Stimulated activated CD4-positive, alpha-beta T cell treated with anti-CD3 and anti-CD28 coated beads, Interleukin-12 subunit alpha, Interleukin-12 subunit beta, amount 100 ng/mL, for 48 hours (primary cell): Measurements from ENCODE around the gene PRAC2.

Experiments
- DNase-seq, 3 donors: peaks; one replicate each; pipeline ENCODE4 v3.0.0-alpha.2; 2020; ENCODE audit warnings: low read depth in 2 of 3, low spot score in 1 of 3

The PRAC2 gene

DNA sequence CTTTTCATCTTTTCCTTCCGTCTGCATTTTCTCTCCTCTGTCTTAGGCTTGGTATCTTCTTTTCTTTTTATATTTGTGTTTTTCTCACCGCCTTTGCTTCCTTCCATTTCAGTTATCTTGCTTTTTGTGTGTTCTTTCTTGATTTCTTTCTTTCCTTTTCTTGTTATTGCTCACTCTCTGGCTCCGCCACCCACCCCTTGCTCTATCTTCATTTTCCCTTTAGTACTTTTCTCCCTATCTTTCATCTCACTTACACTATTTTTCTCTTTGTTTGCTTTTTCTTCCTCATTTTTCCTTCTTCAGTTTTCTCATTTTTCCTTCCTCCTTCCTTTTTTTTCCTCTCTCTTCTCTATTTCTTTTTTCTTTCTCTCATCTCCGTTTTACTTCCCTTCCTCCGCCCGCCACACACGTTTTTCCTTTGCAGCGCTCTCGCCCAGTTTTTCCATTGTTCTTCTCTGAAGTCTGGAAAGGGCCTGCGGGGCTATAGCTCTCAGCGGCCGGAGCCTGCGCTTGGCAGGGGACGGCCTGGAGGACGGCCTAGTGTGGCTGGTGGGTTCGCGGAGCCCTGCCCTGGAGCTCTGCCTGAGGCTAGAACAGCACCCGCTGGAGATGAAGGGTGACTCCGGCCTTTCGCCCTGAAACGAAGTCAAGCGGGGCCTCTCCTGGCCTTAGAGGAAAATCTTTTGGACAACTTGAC, 10.8 kb downstream of the PRAC2 start:
- no peak for DNase-seq

- no peak for DNase-seq
Measured at GRCh38 chr17:48734333-48735061, 11.5 kb downstream of the PRAC2 start.

DNA sequence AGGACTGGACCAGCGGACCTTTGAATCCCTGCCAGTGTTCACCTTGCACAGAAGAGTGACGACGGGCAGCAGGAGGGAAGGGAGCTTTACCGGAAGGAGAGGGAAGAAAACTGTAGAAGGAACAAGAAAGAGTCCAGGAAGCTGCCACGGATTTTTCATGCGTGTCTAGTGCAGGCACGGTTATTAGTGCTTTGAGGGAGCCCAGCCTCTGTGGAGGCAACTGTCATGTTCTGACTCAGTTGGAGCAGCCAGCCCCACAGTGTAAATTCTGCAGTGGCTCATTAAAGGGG, 12.0 kb downstream of the PRAC2 start:
- DNase-seq = no peak

- DNase-seq = no peak
Measured at GRCh38 chr17:48737330-48738043, 14.5 kb downstream of the PRAC2 start.

GRCh38 chr17:48738424-48738802, 15.4 kb downstream of the PRAC2 start:
- no peak for DNase-seq

DNA sequence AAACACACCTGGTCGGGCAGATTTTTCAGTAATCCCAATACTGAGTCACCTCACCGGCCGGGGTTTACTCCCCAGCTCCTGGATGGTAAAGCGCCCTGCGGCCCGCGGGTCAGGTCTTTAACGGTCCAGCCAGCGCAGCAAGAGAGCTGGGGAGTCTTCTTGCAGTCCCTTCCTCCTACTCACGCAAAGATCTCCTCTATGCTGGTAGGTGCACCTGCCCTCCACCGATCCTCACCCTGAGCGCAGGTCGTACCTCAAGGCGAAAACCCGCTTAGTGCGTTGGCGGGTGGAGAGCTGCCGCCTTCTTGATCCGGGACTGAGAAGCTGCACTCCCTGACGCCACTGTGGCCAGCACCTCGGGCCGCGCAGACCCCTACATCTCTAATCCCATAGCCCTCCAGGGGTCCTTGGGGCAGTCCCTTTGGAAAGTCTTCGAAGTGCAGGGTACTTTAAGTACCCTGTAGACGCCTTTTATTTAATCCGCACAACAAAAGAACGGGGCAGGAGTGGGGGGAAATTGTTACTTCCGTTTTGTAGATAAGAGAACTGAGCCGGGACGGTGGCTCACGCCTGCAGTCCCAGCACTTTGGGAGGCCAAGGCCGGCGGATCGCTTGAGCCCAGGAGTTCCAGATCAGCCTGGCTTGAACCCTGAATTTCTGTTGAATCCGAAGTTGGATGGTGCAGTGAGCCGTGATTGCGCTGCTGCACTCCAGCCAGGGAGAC, 16.0 kb downstream of the PRAC2 start:
- no peak for DNase-seq

GRCh38 chr17:48740537-48740936, 17.6 kb downstream of the PRAC2 start:
- DNase-seq = no peak

- no peak for DNase-seq
Measured at GRCh38 chr17:48745381-48746275, 22.6 kb downstream of the PRAC2 start.

DNA sequence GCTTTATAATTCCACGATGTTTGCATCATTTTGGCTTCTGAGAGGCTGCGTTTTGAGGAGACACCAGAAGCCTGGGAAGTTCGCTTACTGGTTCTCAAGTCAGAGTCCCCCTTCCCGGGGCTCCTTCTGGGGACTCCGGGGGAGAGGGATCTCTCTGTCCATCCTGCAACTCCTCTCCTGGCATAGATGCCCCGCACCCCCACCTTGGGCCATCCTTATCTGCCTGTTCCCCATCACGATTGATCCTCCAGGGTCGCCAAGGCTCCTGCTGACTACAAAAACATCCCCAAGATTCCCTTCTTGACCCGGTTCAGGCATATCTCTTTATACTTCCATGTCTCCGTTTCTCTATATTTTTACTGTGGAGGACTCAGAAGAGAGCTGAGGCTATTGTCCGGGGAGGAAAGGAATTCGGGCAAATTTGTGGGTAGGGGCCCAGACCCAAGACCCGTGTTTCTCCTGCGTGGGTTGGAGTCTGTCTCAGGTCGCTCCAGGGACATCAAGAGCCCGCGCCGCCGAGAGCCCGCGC, 24.0 kb downstream of the PRAC2 start:
- no peak for DNase-seq

DNA sequence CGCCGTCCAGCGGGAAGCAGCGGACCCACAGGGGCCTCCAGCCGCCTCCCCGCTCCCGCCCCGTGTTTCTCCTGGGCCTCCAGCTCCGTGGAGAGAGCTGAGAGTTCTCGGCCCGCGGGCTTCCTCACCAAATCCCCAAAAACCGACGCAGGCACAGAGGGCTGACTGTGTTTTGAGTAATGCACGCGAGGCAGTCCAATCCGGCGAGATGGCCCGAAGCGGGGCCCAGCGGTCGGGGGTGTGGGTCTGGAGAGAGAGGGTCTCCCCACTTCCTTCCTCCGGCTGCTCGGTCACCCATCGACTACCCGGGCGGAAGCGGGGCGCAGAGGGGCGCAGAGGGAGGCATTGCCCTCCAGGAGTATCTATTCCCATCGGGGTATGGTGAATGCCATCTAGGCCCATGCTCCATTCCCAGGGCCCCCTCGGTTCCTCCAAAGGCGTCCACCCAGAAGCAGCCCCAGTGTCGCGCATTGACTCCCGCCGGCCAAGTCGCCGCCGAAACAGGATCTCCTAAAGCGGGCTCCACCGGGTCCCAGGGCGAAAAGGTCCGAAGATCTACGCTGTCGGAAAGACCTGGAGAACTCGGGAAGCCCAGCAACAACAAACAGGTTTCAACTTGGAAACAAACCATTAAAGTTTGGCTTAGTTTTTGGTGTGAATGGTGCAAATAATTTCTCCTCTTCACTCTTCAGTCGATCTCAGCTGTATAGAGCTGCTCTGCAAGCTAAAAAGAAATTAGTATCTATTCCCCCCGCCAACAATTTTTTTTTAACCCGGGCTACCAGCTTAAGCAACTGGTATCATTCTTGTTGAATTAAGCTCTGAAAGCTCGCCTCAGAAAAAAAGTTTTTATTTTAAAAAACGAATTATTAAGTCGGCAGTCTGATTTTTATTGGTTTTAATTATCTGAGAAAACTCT, 24.7 kb downstream of the PRAC2 start:
- DNase-seq = no peak

DNA sequence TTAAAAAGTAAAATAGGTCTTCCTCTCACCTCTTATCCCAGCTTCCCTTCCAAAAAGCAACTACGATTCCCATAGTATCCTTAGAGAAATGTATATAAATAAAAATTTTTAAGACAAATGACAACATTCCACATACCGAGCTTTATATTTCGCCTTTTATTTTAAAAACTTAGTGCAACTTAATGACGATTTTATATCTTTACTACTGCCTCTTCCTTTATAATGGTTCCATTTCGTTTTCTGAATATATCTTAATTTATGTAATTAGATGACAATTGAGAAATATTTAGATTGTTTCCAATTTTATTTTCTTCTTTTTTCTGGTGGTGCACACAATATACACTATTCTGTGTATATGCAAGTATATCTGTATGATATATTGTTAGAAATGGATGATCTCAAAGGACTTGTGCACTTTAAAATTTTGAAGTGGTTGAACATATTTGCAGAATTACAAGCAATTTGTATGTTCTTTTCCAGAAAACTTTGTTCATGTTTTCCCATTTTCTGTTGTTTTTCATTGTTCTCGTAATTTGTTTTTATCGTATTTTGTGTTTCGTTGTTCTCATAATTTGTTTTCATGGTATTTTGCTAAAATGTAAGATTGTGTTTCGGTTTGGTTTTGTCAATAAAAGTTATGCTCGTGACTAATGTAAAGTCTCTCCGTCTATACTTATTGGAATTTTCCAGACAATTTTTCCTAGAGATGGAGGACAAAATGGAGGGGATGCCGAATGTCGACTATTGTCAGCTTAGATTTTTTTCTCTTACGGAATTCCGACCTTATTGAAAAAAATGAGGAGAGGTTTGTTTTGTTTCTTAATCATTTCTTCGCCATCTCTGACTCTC, 26.0 kb downstream of the PRAC2 start:
- DNase-seq = no peak

DNA sequence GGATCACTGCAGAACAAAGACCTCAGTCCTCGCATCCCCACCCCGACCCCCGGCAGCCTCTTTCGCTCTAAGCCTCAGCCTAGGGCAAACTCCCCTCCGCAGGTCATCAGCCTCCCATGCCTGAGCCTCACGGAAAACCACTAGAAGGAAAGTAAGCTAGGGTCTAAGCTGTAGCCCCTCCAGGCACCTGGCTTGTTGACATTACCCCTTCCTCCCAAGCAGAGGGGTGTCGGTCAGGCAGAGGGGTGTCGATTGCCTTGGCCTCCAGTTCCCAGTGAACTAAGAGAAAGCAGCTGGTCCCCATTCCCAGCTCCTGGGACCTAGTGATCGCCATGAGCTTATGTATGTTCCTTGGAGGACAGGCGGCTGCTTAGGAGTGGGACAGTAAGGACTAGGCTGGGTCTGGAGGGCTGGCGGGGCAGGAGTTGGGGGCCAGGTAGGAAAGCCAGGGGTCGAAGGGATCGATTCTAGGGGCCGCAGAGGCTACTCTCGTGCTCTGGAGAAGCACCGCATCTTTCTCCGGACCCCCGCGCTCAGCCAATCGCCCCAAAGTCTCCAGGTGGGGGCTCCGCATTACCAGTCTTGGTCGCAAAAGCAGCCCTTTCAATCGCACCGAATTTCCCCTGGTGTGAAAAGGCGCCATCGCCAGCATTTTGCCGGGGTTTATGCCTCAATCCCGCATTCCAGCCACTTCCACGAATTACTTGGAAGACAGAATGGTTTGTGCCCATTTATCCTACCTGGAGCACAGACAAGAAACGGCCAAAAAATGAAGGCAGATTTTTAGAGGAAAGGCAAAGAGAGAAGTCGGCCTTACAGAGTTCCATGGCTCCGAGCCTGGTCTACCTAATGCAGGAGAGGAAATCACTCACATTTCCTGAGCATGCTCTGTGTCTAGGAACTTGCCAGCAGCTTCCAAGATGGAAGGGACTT, 26.9 kb downstream of the PRAC2 start:
- DNase-seq = no peak

GRCh38 chr17:48751172-48751571, 28.2 kb downstream of the PRAC2 start:
- no peak for DNase-seq

DNA sequence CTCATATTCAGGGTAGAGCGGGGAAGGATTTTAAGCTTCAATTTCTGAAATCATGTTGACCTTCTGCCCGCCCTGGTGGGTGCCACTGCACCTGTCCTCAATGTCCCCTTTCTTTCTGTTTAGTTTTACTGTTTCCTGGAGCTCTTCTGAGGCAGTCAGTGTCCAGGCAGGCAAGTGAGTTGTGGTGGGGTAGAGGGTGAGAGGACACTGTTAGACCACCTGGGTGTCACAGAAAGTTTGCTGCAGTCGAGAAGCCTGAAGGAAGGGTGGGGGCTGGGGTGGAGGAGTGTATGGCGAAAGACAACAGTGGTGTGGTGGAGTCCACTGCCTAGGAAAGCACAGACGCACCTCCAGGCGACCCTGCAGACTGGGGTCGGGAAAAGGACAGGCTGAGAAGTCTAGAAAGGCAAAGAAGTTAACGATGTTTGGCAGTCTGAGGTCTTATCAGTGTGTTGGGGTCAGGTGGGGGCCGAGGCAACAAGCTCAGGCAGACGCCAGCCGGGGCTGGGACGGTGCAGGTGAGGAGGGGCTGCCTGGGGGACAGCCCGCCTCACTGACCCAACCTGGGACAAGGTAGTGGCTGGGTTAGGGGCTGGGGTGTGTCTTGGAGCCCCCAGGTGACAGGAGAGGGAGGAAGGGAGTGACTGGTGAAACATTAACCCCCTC, 28.9 kb downstream of the PRAC2 start:
- no peak for DNase-seq

- DNase-seq = no peak
Measured at GRCh38 chr17:48752399-48753288, 29.7 kb downstream of the PRAC2 start.
